Fibroblast of upper back skin (primary cell): ENCODE measurements around the gene SAMD4B.

Experiments used
- DNase-seq: peaks from one replicate; pipeline ENCODE4 v3.0.0-alpha.2; 2013

The SAMD4B gene

DNA sequence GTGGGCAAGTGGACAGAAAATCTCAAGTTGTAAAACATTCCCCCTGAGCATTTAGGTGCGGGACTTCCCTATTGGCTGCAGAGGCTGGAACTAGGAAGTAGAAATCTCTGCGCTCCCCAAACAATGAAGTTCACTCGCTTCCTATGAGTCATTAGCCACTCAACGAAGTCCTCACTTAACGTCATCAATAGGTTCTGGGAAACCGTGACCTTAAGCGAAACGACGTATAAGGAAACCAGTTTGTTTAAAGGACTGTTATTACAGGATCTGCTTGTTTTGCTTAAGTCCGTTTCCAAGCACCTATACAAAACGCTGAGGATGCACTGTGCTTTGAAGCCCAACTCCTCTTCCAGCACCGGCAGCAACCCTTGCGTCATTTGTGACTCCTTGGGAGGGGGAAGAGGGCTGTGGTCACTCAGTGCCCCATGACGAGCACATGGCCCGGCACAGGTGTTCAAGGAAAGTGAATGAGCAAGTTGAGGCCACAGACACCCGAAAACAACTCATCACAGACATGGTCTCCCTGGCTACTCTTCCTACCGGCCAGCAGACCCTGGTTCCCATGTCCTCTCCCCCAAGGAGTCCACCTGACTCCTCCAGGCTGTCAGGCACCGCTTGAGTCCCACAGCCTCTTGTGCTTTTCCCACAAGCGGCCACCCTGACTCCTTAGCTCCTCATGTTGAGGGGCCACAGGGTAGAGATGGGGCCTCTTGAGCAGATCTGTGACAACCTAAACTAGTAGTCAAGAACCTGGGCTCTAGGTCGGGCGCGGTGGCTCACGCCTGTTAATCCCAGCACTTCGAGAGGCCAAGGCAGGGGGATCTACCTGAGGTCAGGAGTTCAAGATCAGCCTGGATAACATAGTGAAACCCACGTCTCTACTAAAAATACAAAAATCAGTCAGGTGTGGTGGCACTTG is 88.7 kb downstream of the SAMD4B start:
- DNase-seq = no peak

DNA sequence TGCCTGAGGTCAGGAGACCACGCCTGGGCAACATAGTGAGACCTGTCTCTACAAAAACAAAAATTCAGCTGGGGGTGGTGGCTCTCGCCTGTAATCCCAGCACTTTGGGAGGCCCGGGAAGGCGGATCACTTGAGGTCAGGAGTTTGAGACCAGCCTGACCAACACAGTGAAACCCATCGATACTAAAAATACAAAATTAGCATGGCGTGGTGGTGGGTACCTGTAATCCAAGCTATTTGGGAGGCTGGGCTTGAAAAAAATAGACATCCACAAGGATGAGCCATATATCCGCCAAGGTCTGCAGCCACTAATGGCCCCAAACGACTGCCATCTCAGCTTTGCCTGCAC is 90.4 kb downstream of the SAMD4B start:
- no peak for DNase-seq

DNA sequence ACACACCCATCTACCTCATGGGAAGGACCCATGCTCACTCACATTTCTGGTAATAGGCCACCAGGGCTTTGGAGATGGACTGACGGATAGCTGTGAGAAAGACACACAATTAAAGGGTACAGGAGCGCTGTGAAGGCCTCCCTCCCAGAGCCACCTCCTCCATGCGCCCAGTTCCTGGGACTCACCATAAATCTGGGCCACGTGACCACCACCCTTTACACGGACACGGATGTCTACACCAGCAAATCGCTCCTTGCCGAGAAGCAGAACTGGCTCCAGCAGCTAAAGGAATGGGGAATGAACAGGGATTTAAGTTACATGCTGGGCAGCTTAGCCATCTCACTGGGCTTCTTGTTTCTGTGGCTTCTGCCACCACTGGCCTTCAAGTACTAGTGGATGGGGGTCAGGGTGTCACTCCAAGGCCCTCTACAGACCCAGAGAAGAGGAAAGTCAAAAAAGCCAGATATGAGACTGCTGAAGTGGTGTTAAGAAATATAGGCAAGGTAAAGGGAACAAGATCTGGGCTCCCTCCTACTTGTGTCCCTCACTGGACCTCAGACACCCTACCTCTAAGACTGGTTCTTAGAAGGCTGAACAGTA is 91.4 kb downstream of the SAMD4B start:
- no peak for DNase-seq

DNA sequence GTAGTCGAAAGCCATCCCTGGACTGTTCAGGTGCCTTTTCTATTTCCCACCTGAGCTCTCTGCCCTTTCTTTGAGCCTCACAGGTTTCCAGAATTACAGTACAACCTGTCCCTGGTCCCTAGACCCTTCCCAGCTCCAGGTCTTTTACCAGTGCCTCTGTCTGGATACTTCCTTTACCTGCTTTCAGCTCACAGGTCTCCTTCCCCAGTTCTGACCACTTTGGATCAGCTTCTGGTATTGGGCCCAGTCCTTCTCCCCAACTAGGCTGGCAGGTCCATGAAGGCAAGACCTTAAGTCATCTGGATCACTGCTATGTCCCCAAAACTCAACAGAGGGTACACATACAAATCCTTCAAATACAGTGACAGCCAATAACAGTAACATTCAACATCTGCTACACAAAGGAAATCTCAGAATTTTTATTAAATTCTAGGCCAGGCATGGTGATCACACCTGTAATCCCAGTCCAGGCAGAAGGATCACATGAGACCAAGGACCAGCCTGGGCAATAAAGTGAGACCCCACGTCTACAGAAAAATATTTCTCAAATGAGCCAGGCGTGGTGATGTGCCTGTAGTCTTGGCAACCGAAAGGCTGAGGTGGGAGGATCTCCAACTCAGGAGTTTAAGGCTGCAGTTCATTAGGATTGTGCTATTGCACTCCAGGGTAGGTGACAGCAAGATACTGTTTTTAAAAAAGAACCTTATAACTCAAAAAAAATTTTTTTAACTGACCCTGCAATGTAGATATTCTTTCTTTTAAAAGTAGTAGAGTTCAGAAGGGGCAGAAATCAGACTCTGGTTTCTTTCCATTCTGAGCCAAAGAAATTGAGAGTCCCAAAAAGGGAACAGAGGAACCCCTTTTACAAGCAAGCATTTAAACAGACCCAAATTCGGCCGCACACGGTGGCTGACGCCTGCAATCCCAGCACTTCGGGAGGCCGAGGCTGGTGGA is 92.2 kb downstream of the SAMD4B start:
- DNase-seq = no peak
